GM21526 (cell line): ENCODE measurements around the gene L3MBTL4.
"Not testable (repeated sequence)": the region's sequence is repeated elsewhere in the genome, so short reads cannot be mapped to it uniquely, and the experiment has no call there.

Source experiments
- ATAC-seq: cut with Tn5 transposase; IDR thresholded peaks from one replicate; pipeline ENCODE4 v1.9.1; 2021; ENCODE audit warnings: moderate library complexity; ENCODE audit not compliant: unreplicated experiment, low FRiP score

Gene L3MBTL4

DNA sequence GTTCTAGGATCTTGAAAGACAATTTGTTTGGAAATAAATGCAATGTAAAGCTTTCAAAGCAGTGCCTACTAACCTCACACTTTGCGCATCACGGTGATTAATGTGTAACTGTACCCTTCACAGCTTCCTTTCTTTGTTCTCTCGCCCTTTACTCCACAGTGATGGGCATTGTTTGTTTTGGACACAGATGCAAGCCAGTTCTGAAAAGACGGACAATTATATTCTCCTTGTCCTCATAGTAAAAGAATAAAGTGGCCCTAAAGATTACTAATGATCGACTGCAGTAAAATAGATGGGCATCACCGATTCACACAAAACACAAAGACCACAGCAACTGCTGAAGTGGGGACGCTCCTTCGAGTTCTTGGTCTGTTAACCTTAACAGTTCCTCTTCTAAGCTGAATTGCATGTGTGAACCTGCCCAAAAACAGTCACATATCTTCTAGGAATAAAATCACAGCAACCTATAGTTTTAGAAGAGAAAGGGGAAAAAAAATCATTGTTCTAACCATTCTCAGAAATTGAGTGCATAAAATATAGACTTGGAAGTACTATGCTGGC lies 7.7 kb downstream of the L3MBTL4 start:
- no peak for ATAC-seq

GRCh38 chr18:6406075-6406909 lies 8.4 kb downstream of the L3MBTL4 start:
- ATAC-seq = no peak

GRCh38 chr18:6405237-6406074 lies 9.3 kb downstream of the L3MBTL4 start:
- no peak for ATAC-seq

DNA sequence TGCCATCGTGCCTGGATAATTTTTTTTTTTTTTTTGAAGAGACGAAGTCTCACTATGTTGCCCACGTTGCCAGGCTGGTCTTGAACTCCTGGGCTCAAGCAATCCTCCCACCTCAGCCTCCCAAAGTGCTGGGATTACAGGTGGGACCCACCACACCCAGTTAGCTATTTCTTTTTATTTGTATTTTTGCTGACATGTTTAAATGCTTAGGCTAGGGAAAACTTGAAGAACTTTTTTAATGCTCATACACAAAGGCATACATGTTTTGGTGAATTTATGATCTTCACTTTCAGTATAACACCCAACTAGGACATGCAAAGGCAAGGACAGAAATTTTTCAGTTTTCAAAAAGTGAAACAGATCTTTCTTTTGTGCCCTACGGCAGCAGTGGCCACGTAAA lies 9.9 kb downstream of the L3MBTL4 start:
- no peak for ATAC-seq

GRCh38 chr18:6401687-6402086 lies 13.0 kb downstream of the L3MBTL4 start:
- ATAC-seq = no peak

DNA sequence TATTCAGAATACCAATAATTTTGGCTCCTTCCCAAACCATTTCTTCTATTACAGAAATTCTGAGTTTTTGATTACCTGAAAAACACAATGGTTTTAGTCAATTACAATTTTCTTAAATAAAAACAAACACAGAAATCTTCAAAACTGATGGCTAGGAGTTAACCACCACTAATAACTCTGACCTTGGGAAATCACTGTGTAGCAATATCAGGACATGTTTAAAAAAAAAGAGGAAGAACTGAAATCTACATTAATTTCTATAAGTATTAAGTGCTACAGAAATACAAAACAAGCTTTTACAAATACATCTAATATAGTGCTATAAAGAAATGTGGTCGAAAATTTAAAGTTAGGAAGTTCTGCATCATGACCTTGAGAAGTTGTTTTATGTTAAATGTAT lies 14.9 kb downstream of the L3MBTL4 start:
- no peak for ATAC-seq

DNA sequence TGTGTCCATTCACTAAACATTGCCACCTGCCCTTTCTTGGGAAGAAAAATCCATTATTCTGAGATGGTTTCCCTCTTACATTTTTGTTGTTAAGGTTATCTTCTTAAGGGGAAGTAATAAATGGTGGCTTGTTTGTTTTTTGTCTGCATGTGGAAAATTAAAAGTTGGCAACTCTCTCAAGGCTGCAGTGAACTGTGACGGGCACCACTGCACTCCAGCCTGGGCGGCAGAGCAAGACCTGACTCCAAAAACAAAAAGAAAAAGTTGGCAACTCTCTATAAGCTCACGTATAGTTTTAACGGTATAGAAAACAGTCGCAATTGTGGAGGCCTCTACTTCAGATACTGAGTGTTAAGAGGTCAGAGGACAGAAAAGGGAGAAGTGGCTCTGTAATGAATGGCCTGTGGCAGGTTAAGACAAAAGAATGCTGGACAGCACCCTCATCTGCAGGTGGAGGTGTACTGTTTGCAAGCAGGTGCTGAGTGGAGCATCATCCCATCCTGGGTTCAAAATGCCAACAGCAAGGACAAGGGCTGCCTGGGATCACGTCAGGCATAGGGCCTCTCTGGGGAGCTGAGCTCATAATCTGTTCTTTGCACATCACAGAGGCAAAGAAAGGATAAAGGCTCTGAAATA lies 16.7 kb downstream of the L3MBTL4 start:
- ATAC-seq = no peak

DNA sequence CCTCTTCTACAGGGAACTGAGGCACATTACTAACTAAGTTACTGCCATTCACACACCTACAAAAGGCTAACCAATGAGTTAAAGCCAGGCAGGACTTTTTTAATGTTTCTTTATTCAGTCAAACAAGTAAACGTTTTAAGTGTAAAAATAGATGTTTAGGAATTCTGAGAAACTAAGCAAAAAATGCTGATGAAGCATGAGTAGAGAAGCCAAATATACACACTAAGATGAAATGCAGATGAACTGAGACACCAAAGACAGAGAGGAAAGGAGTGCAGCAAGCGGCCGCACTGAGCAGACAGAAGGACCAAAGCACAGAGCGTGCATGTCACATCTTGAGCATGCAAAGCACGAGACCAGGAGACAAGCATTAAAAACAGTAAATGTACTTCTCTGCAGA lies 17.9 kb downstream of the L3MBTL4 start:
- no peak for ATAC-seq

GRCh38 chr18:6396276-6396675 lies 18.4 kb downstream of the L3MBTL4 start:
- no peak for ATAC-seq

GRCh38 chr18:6389005-6389404 lies 25.7 kb downstream of the L3MBTL4 start:
- ATAC-seq = no peak

DNA sequence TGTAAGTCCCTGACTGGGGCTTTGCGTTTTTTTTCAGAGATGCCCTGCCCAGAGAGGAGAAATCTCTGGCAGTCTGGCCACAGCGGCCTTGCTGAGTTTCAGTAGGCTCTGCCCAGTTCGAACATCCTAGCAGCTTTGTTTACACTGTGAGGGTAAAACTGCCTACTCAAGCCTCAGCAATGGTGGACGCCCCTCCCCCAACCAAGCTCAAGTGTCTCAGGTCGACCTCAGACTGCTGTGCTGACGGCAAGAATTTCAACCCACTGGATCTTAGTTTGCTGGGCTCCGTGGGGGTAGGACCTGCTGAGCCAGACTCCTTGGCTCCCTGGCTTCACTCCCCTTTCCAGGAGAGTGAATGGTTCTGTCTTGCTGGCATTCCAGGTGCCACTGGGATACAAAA lies 31.7 kb downstream of the L3MBTL4 start:
- ATAC-seq = no peak

- not testable (repeated sequence) for ATAC-seq
Measured at GRCh38 chr18:6377473-6377872, 37.2 kb downstream of the L3MBTL4 start.

DNA sequence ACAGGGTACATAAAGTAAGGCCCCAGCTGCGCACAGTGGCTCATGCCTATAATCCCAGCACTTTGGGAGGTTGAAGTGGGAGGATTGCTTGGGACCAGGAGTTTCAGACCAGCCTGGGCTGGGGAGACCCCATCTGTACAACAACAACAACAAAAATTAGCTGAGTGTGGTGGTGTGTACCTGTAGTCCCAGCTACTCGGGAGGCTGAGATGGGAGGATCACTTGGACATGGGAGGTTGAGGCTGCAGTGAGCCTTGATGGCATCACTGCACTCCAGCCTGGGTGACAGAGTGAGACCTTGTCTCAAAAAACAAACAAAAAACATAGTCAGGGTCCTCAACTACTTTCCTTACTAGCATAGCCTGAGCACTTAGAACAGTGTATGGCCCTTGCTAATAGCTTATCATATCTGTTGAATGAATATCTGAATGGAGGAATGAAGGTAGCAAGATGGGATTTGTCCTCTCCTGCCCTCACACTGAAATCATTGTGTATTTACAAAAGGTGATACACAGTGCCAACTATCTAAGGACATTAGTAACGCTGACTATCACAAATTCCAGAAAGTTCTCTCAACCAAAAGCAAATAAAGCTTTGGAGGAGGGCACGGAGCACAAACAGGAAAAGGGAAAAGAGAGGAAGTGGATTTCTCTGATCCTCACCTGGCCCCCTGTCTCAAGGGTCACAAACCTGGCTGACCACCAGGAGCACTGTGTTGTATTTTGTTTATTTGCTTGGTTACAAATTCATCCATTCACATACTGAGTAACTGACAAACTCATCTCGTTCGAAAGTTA lies 38.1 kb downstream of the L3MBTL4 start:
- ATAC-seq = no peak

- no peak for ATAC-seq
Measured at GRCh38 chr18:6374935-6375529, 39.7 kb downstream of the L3MBTL4 start.

GRCh38 chr18:6374340-6374739 lies 40.4 kb downstream of the L3MBTL4 start:
- ATAC-seq = no peak

- ATAC-seq = no peak
Measured at GRCh38 chr18:6373187-6373586, 41.5 kb downstream of the L3MBTL4 start.

- no peak for ATAC-seq
Measured at GRCh38 chr18:6370886-6371635, 43.6 kb downstream of the L3MBTL4 start.

DNA sequence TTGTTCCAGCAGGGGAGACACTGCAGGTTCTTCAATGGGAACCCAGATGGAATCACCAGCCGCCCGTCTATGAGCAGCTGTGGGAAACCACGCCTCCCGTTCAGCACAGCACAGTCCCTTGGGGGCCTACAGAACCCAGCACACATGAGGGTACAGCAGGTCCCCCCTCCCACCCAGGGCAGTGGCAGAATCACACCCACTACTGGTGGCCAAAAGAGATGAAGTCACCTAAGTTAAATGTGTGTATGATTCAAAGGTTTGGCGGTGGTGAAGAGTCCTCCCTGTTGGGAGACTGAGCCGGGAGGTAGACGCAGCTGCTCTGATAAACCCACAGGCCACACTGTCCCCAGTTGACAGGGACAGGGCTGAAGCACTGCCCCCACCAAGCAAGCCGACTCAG lies 44.3 kb downstream of the L3MBTL4 start:
- no peak for ATAC-seq

- no peak for ATAC-seq
Measured at GRCh38 chr18:6368017-6368416, 46.7 kb downstream of the L3MBTL4 start.
